Measurements from ENCODE around the gene TUBB2B. TPM values are rescaled to one million over a fixed set of nuclear protein-coding genes. Genes with fewer than 3 reads are reported as not detected.

Gene TUBB2B
- total and polyA plus RNA-seq, 8 donors = 1.9 to 17.6 (median 5.3) TPM

GRCh38 chr6:3252861-3253596 is 25.6 kb upstream of the TUBB2B start:
- FAIRE-seq (no peak), DNase-seq (no peak), ATAC-seq (no peak)
- intact Hi-C loops (cut with DNase I) = loop anchor here in 1 of 3 donors (5.0 kb wide), 1 partner anchor 131 kb away; no protein-coding TSS in a partner anchor
- no peaks in the 10 kb centered on the region for H3K9me3 ChIP-seq
- no peak for TF ChIP-seq CTCF (IDR thresholded peaks at IDR 0.05)
- WGBS, 2 donors = 92 to 93% methylated on average over 22 of the region's 22 CpGs
- no peaks in the 10 kb centered on the region for H3K36me3 ChIP-seq
- H3K27me3 ChIP-seq = no peaks in the 10 kb centered on the region
- no peak overlapping the region for H3K4me3 ChIP-seq
- H3K27ac ChIP-seq = no peak overlapping the region
- no peaks in the 10 kb centered on the region for H3K4me1 ChIP-seq

GRCh38 chr6:3252369-3252768 is 24.9 kb upstream of the TUBB2B start:
- H3K27me3 ChIP-seq = no peaks in the 10 kb centered on the region
- intact Hi-C loops (cut with DNase I) = loop anchor here in 1 of 3 donors (5.0 kb wide), 1 partner anchor 130 kb away; no protein-coding TSS in a partner anchor
- ATAC-seq (no peak), FAIRE-seq (no peak), DNase-seq (no peak)
- H3K9me3 ChIP-seq = no peaks in the 10 kb centered on the region
- TF ChIP-seq CTCF (IDR thresholded peaks at IDR 0.05) = no peak
- H3K4me3 ChIP-seq = no peak overlapping the region
- no peaks in the 10 kb centered on the region for H3K4me1 ChIP-seq
- H3K27ac ChIP-seq = no peak overlapping the region
- WGBS, 2 donors = 87 to 94% methylated on average over 10 of the region's 10 CpGs
- H3K36me3 ChIP-seq = no peaks in the 10 kb centered on the region

- no peaks in the 10 kb centered on the region for H3K36me3 ChIP-seq
- ATAC-seq = peak; percentile 86 to 96 (median 95)
- peak; percentile 72 to 94 (median 88) for DNase-seq
- H3K4me1 ChIP-seq = no peaks in the 10 kb centered on the region
- H3K27me3 ChIP-seq = no peaks in the 10 kb centered on the region
- no peak for FAIRE-seq
- peak overlapping the region in 1 of 4 donors; percentile 3 for H3K4me3 ChIP-seq
- H3K27ac ChIP-seq = no peak overlapping the region
- peak; percentile 92 to 98 (median 96) for TF ChIP-seq CTCF (IDR thresholded peaks at IDR 0.05)
- H3K9me3 ChIP-seq = no peaks in the 10 kb centered on the region
- 32% methylated on average over 20 of the region's 20 CpGs for WGBS, 2 donors
- intact Hi-C loops (cut with DNase I) = loop anchor here in 1 of 3 donors (5.0 kb wide), 1 partner anchor 129 kb away; no protein-coding TSS in a partner anchor
Measured at GRCh38 chr6:3251462-3252314, 24.2 kb upstream of the TUBB2B start.

GRCh38 chr6:3250231-3250675 is 22.8 kb upstream of the TUBB2B start:
- no peak for ATAC-seq
- WGBS, 2 donors = 90 to 92% methylated on average over 9 of the region's 9 CpGs
- H3K4me1 ChIP-seq = no peaks in the 10 kb centered on the region
- no peak overlapping the region for H3K27ac ChIP-seq
- no peaks in the 10 kb centered on the region for H3K9me3 ChIP-seq
- no peak overlapping the region for H3K4me3 ChIP-seq
- no peaks in the 10 kb centered on the region for H3K27me3 ChIP-seq
- intact Hi-C loops (cut with DNase I) = loop anchor here in 1 of 3 donors (5.0 kb wide), 1 partner anchor 128 kb away; no protein-coding TSS in a partner anchor
- no peak for DNase-seq
- no peak for FAIRE-seq
- no peaks in the 10 kb centered on the region for H3K36me3 ChIP-seq
- no peak for TF ChIP-seq CTCF (IDR thresholded peaks at IDR 0.05)

Data from pancreas (tissue), 10 donors.